ENCODE measurements around the gene NINL.

Gene NINL

GRCh38 chr20:25418776-25419175, 166.6 kb downstream of the NINL start:
- DNase-seq (ENCODE audit: low read depth in 2 of 2): no peak

- DNase-seq (ENCODE audit: low read depth in 2 of 2): no peak
Observed at GRCh38 chr20:25408890-25409289, 176.4 kb downstream of the NINL start.

GRCh38 chr20:25408170-25408547, 177.2 kb downstream of the NINL start:
- no peak for DNase-seq (ENCODE audit: low read depth in 2 of 2)

- DNase-seq (ENCODE audit: low read depth in 2 of 2): peak; percentile 57 to 80
Observed at GRCh38 chr20:25407311-25408169, 177.8 kb downstream of the NINL start, which contains the start of gene GINS1. Gene GINS1, plus strand, starts transcription at chr20:25407673. Its CDS starts 148 bp downstream, at chr20:25407821.
